Lower lobe of right lung (tissue), 2 donors: Measurements from ENCODE around the gene RCOR1. TPM values are rescaled to one million over a fixed set of nuclear protein-coding genes. Genes with fewer than 3 reads are reported as not detected.

ENCODE experiments used
- ATAC-seq, 2 donors: fragments of 200-7000 bp; cut with Tn5 transposase; one replicate each; pipeline ENCODE4 v1.9.1; 2020 to 2022; ENCODE audit warnings: mild to moderate bottlenecking in 2 of 2, moderate library complexity in 2 of 2
- DNase-seq: peaks from one replicate; pipeline ENCODE4 v3.0.0-alpha.2; 2020
- H3K27ac ChIP-seq: fragments of 200-600 bp; one replicate; pipeline ENCODE4 v1.8.0; 2022
- H3K27me3 ChIP-seq: fragments of 200-600 bp; one replicate; pipeline ENCODE4 v1.8.0; 2022; ENCODE audit warnings: low read depth
- H3K36me3 ChIP-seq: fragments of 200-600 bp; one replicate; pipeline ENCODE4 v1.8.0; 2022; ENCODE audit warnings: mild to moderate bottlenecking
- H3K4me1 ChIP-seq: fragments of 200-600 bp; one replicate; pipeline ENCODE4 v1.8.0; 2022
- H3K4me3 ChIP-seq: fragments of 200-600 bp; one replicate; pipeline ENCODE4 v1.8.0; 2022; ENCODE audit warnings: mild to moderate bottlenecking
- H3K9me3 ChIP-seq: fragments of 200-600 bp; one replicate; pipeline ENCODE4 v1.8.0; 2022
- intact Hi-C: fragments of 100-400 bp; cut with DNase I; formaldehyde crosslinking; loops from one replicate; pipeline ENCODE4 v1.11.0; 2022
- total RNA-seq: library from RNA; stranded (reverse); fragmentation: NEBNext Ultra II Directional; extraction: Animal tissue kit (Norgen Biotek cat#: 25700); gene quantifications from one replicate; pipeline ENCODE4 v1.2.1, GENCODE V29; 2021
- TF ChIP-seq, protein P1 (sequence below): fragments of 200-600 bp; IDR thresholded peaks from one replicate; pipeline ENCODE4 v1.8.0; 2022; ENCODE audit warnings: antibody characterized with exemption, mild to moderate bottlenecking
- donor health status: DM: no; HTN: yes; CAD: no; lungs with severe emphysema.

The RCOR1 gene
- total RNA-seq, 1 donor from 2014 or later = 53.6 TPM

- DNase-seq = no peak
- no peaks in the 10 kb centered on the region for H3K27me3 ChIP-seq
- no peak for ATAC-seq
- H3K36me3 ChIP-seq = peaks cover 8% of the 10 kb centered on the region
- TF ChIP-seq, protein P1, sequence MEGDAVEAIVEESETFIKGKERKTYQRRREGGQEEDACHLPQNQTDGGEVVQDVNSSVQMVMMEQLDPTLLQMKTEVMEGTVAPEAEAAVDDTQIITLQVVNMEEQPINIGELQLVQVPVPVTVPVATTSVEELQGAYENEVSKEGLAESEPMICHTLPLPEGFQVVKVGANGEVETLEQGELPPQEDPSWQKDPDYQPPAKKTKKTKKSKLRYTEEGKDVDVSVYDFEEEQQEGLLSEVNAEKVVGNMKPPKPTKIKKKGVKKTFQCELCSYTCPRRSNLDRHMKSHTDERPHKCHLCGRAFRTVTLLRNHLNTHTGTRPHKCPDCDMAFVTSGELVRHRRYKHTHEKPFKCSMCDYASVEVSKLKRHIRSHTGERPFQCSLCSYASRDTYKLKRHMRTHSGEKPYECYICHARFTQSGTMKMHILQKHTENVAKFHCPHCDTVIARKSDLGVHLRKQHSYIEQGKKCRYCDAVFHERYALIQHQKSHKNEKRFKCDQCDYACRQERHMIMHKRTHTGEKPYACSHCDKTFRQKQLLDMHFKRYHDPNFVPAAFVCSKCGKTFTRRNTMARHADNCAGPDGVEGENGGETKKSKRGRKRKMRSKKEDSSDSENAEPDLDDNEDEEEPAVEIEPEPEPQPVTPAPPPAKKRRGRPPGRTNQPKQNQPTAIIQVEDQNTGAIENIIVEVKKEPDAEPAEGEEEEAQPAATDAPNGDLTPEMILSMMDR = no peak
- intact Hi-C loops = no loop called here
- H3K4me1 ChIP-seq = no peaks in the 10 kb centered on the region
- no peaks in the 10 kb centered on the region for H3K9me3 ChIP-seq
- H3K4me3 ChIP-seq = no peak overlapping the region
- no peak overlapping the region for H3K27ac ChIP-seq
Observed at GRCh38 chr14:102748806-102749205, 156.4 kb downstream of the RCOR1 start.

GRCh38 chr14:102749393-102750305, 157.2 kb downstream of the RCOR1 start:
- DNase-seq (no peak), ATAC-seq (no peak)
- Histone ChIP-seq H3K4me3 (no peak overlapping the region), H3K36me3 (peaks cover 8% of the 10 kb centered on the region), H3K4me1 (no peaks in the 10 kb centered on the region), H3K9me3 (no peaks in the 10 kb centered on the region), H3K27ac (no peak overlapping the region), H3K27me3 (no peaks in the 10 kb centered on the region)
- TF ChIP-seq, protein P1 = no peak
- intact Hi-C loops = no loop called here

- no peak overlapping the region for H3K4me3 ChIP-seq
- H3K27ac ChIP-seq = no peak overlapping the region
- no peaks in the 10 kb centered on the region for H3K4me1 ChIP-seq
- ATAC-seq (no peak), DNase-seq (no peak)
- intact Hi-C loops = no loop called here
- no peaks in the 10 kb centered on the region for H3K27me3 ChIP-seq
- H3K9me3 ChIP-seq = no peaks in the 10 kb centered on the region
- H3K36me3 ChIP-seq = peaks cover 8% of the 10 kb centered on the region
- TF ChIP-seq, protein P1 = no peak
Observed at GRCh38 chr14:102750376-102750775, 157.9 kb downstream of the RCOR1 start.

DNA sequence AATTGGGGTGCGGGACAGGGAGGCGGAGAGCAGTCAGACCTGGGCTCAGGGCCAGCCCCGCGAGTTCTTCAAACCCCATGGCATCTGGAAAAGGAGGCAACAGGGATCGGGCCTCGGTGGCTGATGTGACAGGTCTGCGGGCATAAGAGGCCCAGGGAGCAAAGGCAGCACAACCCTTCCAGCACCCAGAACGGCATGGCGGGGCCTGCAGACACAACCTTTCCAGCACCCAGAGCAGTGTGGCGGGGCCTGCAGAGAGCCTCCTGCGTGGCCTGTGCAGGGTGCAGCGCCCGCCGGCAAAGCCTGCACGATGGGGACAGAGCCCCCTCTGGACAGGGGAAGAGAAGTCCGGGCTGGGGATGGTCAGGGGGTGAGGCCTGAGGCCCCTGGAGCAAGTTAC, 158.6 kb downstream of the RCOR1 start:
- intact Hi-C loops = no loop called here
- Histone ChIP-seq H3K27ac (no peak overlapping the region), H3K4me3 (no peak overlapping the region), H3K9me3 (no peaks in the 10 kb centered on the region), H3K36me3 (peaks cover 4% of the 10 kb centered on the region), H3K4me1 (no peaks in the 10 kb centered on the region), H3K27me3 (no peaks in the 10 kb centered on the region)
- no peak for DNase-seq
- TF ChIP-seq, protein P1 = no peak
- no peak for ATAC-seq

GRCh38 chr14:102752239-102752847, 159.9 kb downstream of the RCOR1 start:
- Histone ChIP-seq H3K27me3 (no peaks in the 10 kb centered on the region), H3K36me3 (no peaks in the 10 kb centered on the region), H3K9me3 (no peaks in the 10 kb centered on the region), H3K4me1 (no peaks in the 10 kb centered on the region), H3K27ac (no peak overlapping the region), H3K4me3 (no peak overlapping the region)
- TF ChIP-seq, protein P1 = no peak
- DNase-seq (no peak), ATAC-seq (no peak)
- intact Hi-C loops = no loop called here
